IMR-90 (cell line): ENCODE data around the gene TMEM135. TPM values are rescaled to one million over a fixed set of nuclear protein-coding genes. Genes with fewer than 3 reads are reported as not detected.

ENCODE experiments used
- ATAC-seq: fragments of 200-7000 bp; cut with Tn5 transposase; 2 replicates; pipeline ENCODE4 v1.9.1; 2020; ENCODE audit warnings: low read depth, mild to moderate bottlenecking, moderate library complexity
- BruUV-seq: library from RNA; stranded (reverse); fragments of 400-500 nt; replicated peaks from 2 replicates; lab custom pipeline; 2021; lab: Mats Ljungman, UMichigan
- CTCF ChIA-PET: fragments of 300-600 bp; formaldehyde crosslinking; extraction: SDS; loops from one replicate; lab custom pipeline; 2021; ENCODE audit warnings: antibody characterized with exemption; lab: Yijun Ruan, JAX
- POLR2A ChIA-PET: fragments of 300-600 bp; sonication (Branson Sonifier 250); formaldehyde crosslinking; loops from one replicate; lab custom pipeline; 2022; ENCODE audit warnings: antibody characterized with exemption; ENCODE audit not compliant: unreplicated experiment; lab: Charles Lee
- DNase-seq: peaks from one replicate; pipeline ENCODE4 v3.0.0; 2013
- H2AFZ ChIP-seq: replicated peaks from 2 replicates; pipeline ENCODE3; 2013; ENCODE audit warnings: low read length, mild to moderate bottlenecking; ENCODE audit not compliant: poor library complexity
- H2AK5ac ChIP-seq: 2 replicates; pipeline ENCODE4 v1.6.1; 2013; ENCODE audit warnings: low read depth, low read length, inconsistent platforms
- H2AK9ac ChIP-seq: replicated peaks from 2 replicates; pipeline ENCODE3; 2013; ENCODE audit warnings: mild to moderate bottlenecking, low read depth, low read length, moderate library complexity; ENCODE audit not compliant: poor library complexity
- H2BK120ac ChIP-seq: 2 replicates; pipeline ENCODE4 v1.6.1; 2013; ENCODE audit warnings: low read depth, low read length, inconsistent platforms
- H2BK15ac ChIP-seq: 3 replicates; pipeline ENCODE4 v1.6.1; 2013; ENCODE audit warnings: low read depth, low read length, inconsistent platforms
- H2BK20ac ChIP-seq: 2 replicates; pipeline ENCODE4 v1.6.1; 2013; ENCODE audit warnings: low read depth, mild to moderate bottlenecking, inconsistent platforms, low read length, moderate library complexity
- H2BK5ac ChIP-seq: 2 replicates; pipeline ENCODE4 v1.6.1; 2013; ENCODE audit warnings: mild to moderate bottlenecking, low read depth, low read length, inconsistent platforms; ENCODE audit not compliant: poor library complexity, severe bottlenecking
- H3K14ac ChIP-seq: replicated peaks from 2 replicates; pipeline ENCODE4 v1.6.1; 2013; ENCODE audit warnings: low read depth, low read length, inconsistent platforms
- H3K18ac ChIP-seq: 2 replicates; pipeline ENCODE4 v1.6.1; 2013; ENCODE audit warnings: low read depth, low read length, control low read depth
- H3K23ac ChIP-seq: 2 replicates; pipeline ENCODE4 v1.6.1; 2013; ENCODE audit warnings: low read depth, low read length, inconsistent platforms
- H3K27ac ChIP-seq: 2 replicates; pipeline ENCODE4 v1.5.1; 2013; ENCODE audit warnings: mild to moderate bottlenecking, control low read depth, low read length; ENCODE audit not compliant: insufficient read depth
- H3K27me3 ChIP-seq: 2 replicates; pipeline ENCODE4 v1.6.1; 2013; ENCODE audit warnings: low read length; ENCODE audit not compliant: control insufficient read depth, insufficient read depth
- H3K36me3 ChIP-seq: 2 replicates; pipeline ENCODE4 v1.6.1; 2013; ENCODE audit warnings: low read length, mixed read lengths; ENCODE audit not compliant: control insufficient read depth, insufficient read depth
- H3K4ac ChIP-seq: 2 replicates; pipeline ENCODE4 v1.6.1; 2013; ENCODE audit warnings: low read depth, low read length, inconsistent platforms
- H3K4me1 ChIP-seq: 2 replicates; pipeline ENCODE4 v1.6.1; 2013; ENCODE audit warnings: low read length, mixed read lengths; ENCODE audit not compliant: control insufficient read depth, insufficient read depth
- H3K4me2 ChIP-seq: 2 replicates; pipeline ENCODE4 v1.6.1; 2013; ENCODE audit warnings: low read depth, mild to moderate bottlenecking, control low read depth, low read length, moderate library complexity
- H3K4me3 ChIP-seq: 2 replicates; pipeline ENCODE4 v1.5.1; 2013; ENCODE audit warnings: low read depth, mild to moderate bottlenecking, control low read depth, low read length, moderate library complexity; ENCODE audit not compliant: insufficient read depth
- H3K56ac ChIP-seq: 2 replicates; pipeline ENCODE4 v1.6.1; 2013; ENCODE audit warnings: low read length, inconsistent platforms; ENCODE audit not compliant: insufficient read depth; ENCODE audit errors: extremely low read depth
- H3K79me1 ChIP-seq, 2 experiments: 2 replicates each; pipeline ENCODE4 v1.6.1; 2013; ENCODE audit warnings: low read length in 2 of 2, inconsistent platforms in 1 of 2, low read depth in 1 of 2
- H3K9ac ChIP-seq: 2 replicates; pipeline ENCODE4 v1.6.1; 2013; ENCODE audit warnings: low read depth, low read length, control low read depth
- H3K9me1 ChIP-seq: 2 replicates; pipeline ENCODE4 v1.6.1; 2013; ENCODE audit warnings: low read length, inconsistent platforms; ENCODE audit not compliant: insufficient read depth
- H3K9me3 ChIP-seq: 2 replicates; pipeline ENCODE4 v1.6.1; 2013; ENCODE audit warnings: low read length; ENCODE audit not compliant: control insufficient read depth, insufficient read depth
- H4K20me1 ChIP-seq: 2 replicates; pipeline ENCODE4 v1.6.1; 2013; ENCODE audit warnings: low read length, inconsistent platforms; ENCODE audit not compliant: insufficient read depth
- H4K5ac ChIP-seq: 2 replicates; pipeline ENCODE4 v1.6.1; 2013; ENCODE audit warnings: mild to moderate bottlenecking, low read depth, low read length, control low read depth
- H4K8ac ChIP-seq, 2 experiments: 2 replicates each; pipeline ENCODE4 v1.6.1; 2013; ENCODE audit warnings: low read depth in 2 of 2, low read length in 2 of 2, control low read depth in 1 of 2, inconsistent platforms in 1 of 2
- H4K91ac ChIP-seq: 2 replicates; pipeline ENCODE4 v1.6.1; 2013; ENCODE audit warnings: low read depth, low read length, inconsistent platforms; ENCODE audit not compliant: insufficient read depth
- BHLHE40 ChIP-seq: fragments of 150-350 bp; IDR thresholded peaks from 2 replicates; pipeline ENCODE4 v1.6.1; 2016; ENCODE audit warnings: mild to moderate bottlenecking, low read depth, low read length
- CEBPB ChIP-seq: IDR thresholded peaks from 2 replicates; pipeline ENCODE4 v1.6.1; 2012; ENCODE audit warnings: low read depth, low read length, improper control_type of control experiment
- MAFK ChIP-seq: IDR thresholded peaks from 2 replicates; pipeline ENCODE4 v1.6.1; 2012; ENCODE audit warnings: low read depth, low read length, improper control_type of control experiment
- WGBS, 2 experiments: methylation state at CpG; one replicate each; pipeline versions ENCODE4 v1.1.5 to v1.1.7; 2013; ENCODE audit warnings: missing lambda C conversion rate in 2 of 2; ENCODE audit not compliant: insufficient read length in 1 of 2; ENCODE audit errors: extremely low coverage in 2 of 2; 5-methylcytosine and 5-hydroxymethylcytosine counted together
- dilution Hi-C: fragments of 300-500 bp; cut with HindIII; formaldehyde crosslinking; loops from one replicate; pipeline ENCODE4 v1.14.3; 2018; ENCODE audit warnings: low sequenced_read_pairs; ENCODE audit not compliant: unreplicated experiment
- in situ Hi-C: fragments of 300-500 bp; cut with MboI; formaldehyde crosslinking; loops from 3 replicates; pipeline ENCODE4 v1.14.3; 2019; ENCODE audit warnings: low sequenced_read_pairs, inconsistent platforms, mixed read lengths
- intact Hi-C: fragments of 100-400 bp; cut with micrococcal nuclease; formaldehyde crosslinking; loops from 2 replicates; pipeline ENCODE4 v1.10.0; 2022
- polyA plus RNA-seq, 3 experiments: library from polyadenylated mRNA; depleted of rRNA; stranded (reverse); fragments of >200 nt; gene quantifications; 2 replicates each; pipeline ENCODE4 v1.2.3, GENCODE V29; 2012; ENCODE audit warnings: low replicate concordance in 1 of 3
- total RNA-seq: library from RNA; depleted of rRNA; stranded (reverse); fragments of >200 nt; gene quantifications from 2 replicates; pipeline ENCODE4 v1.2.3, GENCODE V29; 2012

TMEM135 gene
- total and polyA plus RNA-seq, 2 of the 4 experiments (the other 2 are of a cell fraction): 3.9 to 5.9 TPM

DNA sequence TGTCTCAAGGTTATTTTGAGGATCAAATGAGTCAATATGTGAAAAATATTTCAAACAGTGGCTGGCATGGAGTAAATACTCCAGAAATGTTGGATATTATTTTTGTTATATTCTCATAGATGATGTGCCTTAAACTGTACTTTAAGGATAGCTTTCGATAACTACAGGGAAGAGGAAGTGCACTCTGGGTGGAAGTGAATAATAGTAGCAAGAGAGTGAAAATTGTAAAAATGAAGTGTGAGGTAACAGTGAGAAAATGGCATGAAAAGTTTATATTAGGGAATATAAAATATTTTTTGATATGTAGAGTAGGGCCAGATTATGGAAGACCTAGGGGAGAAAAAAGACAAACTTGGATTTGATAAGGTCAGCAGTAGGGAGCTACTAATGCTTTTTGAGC is 258.9 kb downstream of the TMEM135 start:
- WGBS, 2 experiments: no CpG with 5 or more reads among the region's 1 CpG

More for the DNA sequence above, 258.9 kb downstream of the TMEM135 start:
- Histone ChIP-seq H3K18ac (no peak overlapping the region), H3K27ac (no peak overlapping the region), H3K4me1 (peaks cover 4% of the 10 kb centered on the region; the same call in 1 of the 2 replicates), H2BK120ac (no peak overlapping the region), H4K91ac (no peak overlapping the region), H4K8ac (no peak overlapping the region), H3K9ac (no peak overlapping the region), H3K14ac (no peak overlapping the region), H2AK5ac (no peak overlapping the region), H2AK9ac (no peak overlapping the region), H3K9me3 (no peaks in the 10 kb centered on the region), H3K36me3 (no peaks in the 10 kb centered on the region), H2AFZ (no peak overlapping the region), H3K4me2 (no peak overlapping the region), H2BK5ac (no peak overlapping the region), H2BK20ac (no peak overlapping the region), H4K20me1 (no peaks in the 10 kb centered on the region), H3K23ac (no peak overlapping the region), H2BK15ac (no peak overlapping the region), H3K27me3 (no peaks in the 10 kb centered on the region), H3K56ac (no peak overlapping the region), H3K9me1 (no peaks in the 10 kb centered on the region), H4K5ac (no peak overlapping the region), H3K4ac (no peak overlapping the region), H3K4me3 (no peak overlapping the region), H3K79me1 (no peaks in the 10 kb centered on the region)
- CTCF ChIA-PET: no interaction called here
- DNase-seq (no peak), ATAC-seq (no peak)
- TF ChIP-seq CEBPB: no peak
- TF ChIP-seq MAFK: no peak
- no peak for TF ChIP-seq BHLHE40
- intact Hi-C loops: no loop called here
- dilution Hi-C loops: no loop called here
- POLR2A ChIA-PET: no interaction called here
- in situ Hi-C loops: loop anchor here (10.0 to 25.0 kb wide), 3 partner anchors 432 to 859 kb away; no protein-coding TSS in a partner anchor
- BruUV-seq: no TSS peak
